ENCODE measurements around the gene ZNF716. TPM values are rescaled to one million over a fixed set of nuclear protein-coding genes. Genes with fewer than 3 reads are reported as not detected.
A peak's percentile ranks its signal among the peaks of the same experiment; 100 is the strongest.
"Not testable (repeated sequence)": the region's sequence is repeated elsewhere in the genome, so short reads cannot be mapped to it uniquely, and the experiment has no call there.

Gene ZNF716
- total RNA-seq = under 1 TPM in 1 of 2 donors, not detected in 1; 0.34 TPM

- Histone ChIP-seq H3K36me3 (no peaks in the 10 kb centered on the region), H3K4me3 (no peak within 1 kb of the TSS), H3K27ac (no peak within 1 kb of the TSS), H3K9me3 (no peaks in the 10 kb centered on the region), H3K4me1 (replicated peaks) (no peaks in the 10 kb centered on the region), H3K27me3 (replicated peaks; ENCODE audit: insufficient read depth) (no peaks in the 10 kb centered on the region)
- 79% methylated on average over 10 of the region's 10 CpGs for WGBS
- no peak for TF ChIP-seq CTCF (IDR thresholded peaks at IDR 0.05)
- TF ChIP-seq POLR2A (IDR thresholded peaks at IDR 0.05) = no peak
- no peak for TF ChIP-seq POLR2AphosphoS5 (IDR thresholded peaks at IDR 0.05)
- no peak for DNase-seq (ENCODE audit: low spot score)
- intact Hi-C loops (cut with DNase I) = no loop called here
These were observed at the start of gene ZNF716 for GRCh38 chr7:57449904-57450303. ZNF716 (plus strand) TSS chr7:57450177; CDS start chr7:57450289, 112 bp downstream.

GRCh38 chr7:57400531-57401155, 49.3 kb upstream of the ZNF716 start:
- Histone ChIP-seq H3K4me3 (no peak overlapping the region), H3K27ac (no peak overlapping the region), H3K27me3 (replicated peaks; ENCODE audit: insufficient read depth) (no peaks in the 10 kb centered on the region), H3K36me3 (no peaks in the 10 kb centered on the region), H3K9me3 (no peaks in the 10 kb centered on the region), H3K4me1 (replicated peaks) (no peaks in the 10 kb centered on the region)
- DNase-seq (ENCODE audit: low spot score) = no peak
- intact Hi-C loops (cut with DNase I) = no loop called here
- 85% methylated on average over 10 of the region's 10 CpGs for WGBS
- TF ChIP-seq CTCF (IDR thresholded peaks at IDR 0.05) (no peak), POLR2A (IDR thresholded peaks at IDR 0.05) (no peak), POLR2AphosphoS5 (IDR thresholded peaks at IDR 0.05) (no peak)

GRCh38 chr7:57403051-57403450, 46.9 kb upstream of the ZNF716 start:
- 81% methylated on average over 16 of the region's 16 CpGs for WGBS
- H3K27ac ChIP-seq; DNase-seq (ENCODE audit: low spot score); intact Hi-C loops (cut with DNase I); H3K36me3 ChIP-seq; H3K4me3 ChIP-seq; H3K4me1 ChIP-seq (replicated peaks); H3K27me3 ChIP-seq (replicated peaks; ENCODE audit: insufficient read depth); H3K9me3 ChIP-seq: not testable (repeated sequence)

- H3K4me3 ChIP-seq = peak overlapping the region in 1 of 2 donors; percentile 3
- no peaks in the 10 kb centered on the region for H3K4me1 ChIP-seq (replicated peaks)
- no peaks in the 10 kb centered on the region for H3K9me3 ChIP-seq
- 36% methylated on average over 33 of the region's 36 CpGs for WGBS
- H3K36me3 ChIP-seq = no peaks in the 10 kb centered on the region
- no peak overlapping the region for H3K27ac ChIP-seq
- DNase-seq (ENCODE audit: low spot score) = no peak
- no peaks in the 10 kb centered on the region for H3K27me3 ChIP-seq (replicated peaks; ENCODE audit: insufficient read depth)
- intact Hi-C loops (cut with DNase I) = no loop called here
- TF ChIP-seq CTCF (IDR thresholded peaks at IDR 0.05) = no peak
- no peak for TF ChIP-seq POLR2AphosphoS5 (IDR thresholded peaks at IDR 0.05)
- no peak for TF ChIP-seq POLR2A (IDR thresholded peaks at IDR 0.05)
These were observed 46.2 kb upstream of the ZNF716 start for GRCh38 chr7:57403601-57404342.

GRCh38 chr7:57404343-57404966, 45.5 kb upstream of the ZNF716 start:
- no peak overlapping the region for H3K27ac ChIP-seq
- no peaks in the 10 kb centered on the region for H3K9me3 ChIP-seq
- WGBS = 32% methylated on average over 33 of the region's 38 CpGs
- DNase-seq (ENCODE audit: low spot score) = no peak
- no peaks in the 10 kb centered on the region for H3K36me3 ChIP-seq
- intact Hi-C loops (cut with DNase I) = no loop called here
- TF ChIP-seq CTCF (IDR thresholded peaks at IDR 0.05) (no peak), POLR2A (IDR thresholded peaks at IDR 0.05) (no peak), POLR2AphosphoS5 (IDR thresholded peaks at IDR 0.05) (no peak)
- H3K4me1 ChIP-seq (replicated peaks) = no peaks in the 10 kb centered on the region
- peak overlapping the region in 1 of 2 donors; percentile 3 for H3K4me3 ChIP-seq
- no peaks in the 10 kb centered on the region for H3K27me3 ChIP-seq (replicated peaks; ENCODE audit: insufficient read depth)
